ENCODE results near the gene TMEM201. TPM values are rescaled to one million over a fixed set of nuclear protein-coding genes. Genes with fewer than 3 reads are reported as not detected.

TMEM201 gene
- total and polyA plus RNA-seq, 2 of the 8 experiments (the other 6 are each of a cell fraction or from before 2014, with no cell fraction given), result 8.2 to 27.1 TPM

GRCh38 chr1:9612162-9612845 is 23.6 kb downstream of the TMEM201 start (continued):
- no peak for TF ChIP-seq CREB1 (IDR thresholded peaks at IDR 0.05)
- TF ChIP-seq SAP30 (IDR thresholded peaks at IDR 0.05; ENCODE audit: insufficient read depth, insufficient replicate concordance, low read length), result no peak
